HG02870 (cell line): Measurements from ENCODE around the gene CYB5R2.
"Not testable (repeated sequence)": the region's sequence is repeated elsewhere in the genome, so short reads cannot be mapped to it uniquely, and the experiment has no call there.

ENCODE experiments used
- ATAC-seq: cut with Tn5 transposase; IDR thresholded peaks from one replicate; pipeline ENCODE4 v1.9.1; 2021; ENCODE audit warnings: mild to moderate bottlenecking, moderate library complexity; ENCODE audit not compliant: unreplicated experiment

The CYB5R2 gene

GRCh38 chr11:7670641-7671040 is 2.7 kb downstream of the CYB5R2 start:
- ATAC-seq: no peak

- ATAC-seq: no peak
These were observed 4.4 kb downstream of the CYB5R2 start for GRCh38 chr11:7668911-7669310.

- no peak for ATAC-seq
These were observed 4.8 kb downstream of the CYB5R2 start for GRCh38 chr11:7668464-7668863.

- ATAC-seq: no peak
These were observed 5.8 kb downstream of the CYB5R2 start for GRCh38 chr11:7667460-7667859.

GRCh38 chr11:7666292-7666866 is 6.9 kb downstream of the CYB5R2 start:
- no peak for ATAC-seq

- peak; percentile 95 for ATAC-seq
These were observed 7.6 kb downstream of the CYB5R2 start for GRCh38 chr11:7665473-7666291.

- ATAC-seq: no peak
These were observed 8.4 kb downstream of the CYB5R2 start for GRCh38 chr11:7664867-7665266.

DNA sequence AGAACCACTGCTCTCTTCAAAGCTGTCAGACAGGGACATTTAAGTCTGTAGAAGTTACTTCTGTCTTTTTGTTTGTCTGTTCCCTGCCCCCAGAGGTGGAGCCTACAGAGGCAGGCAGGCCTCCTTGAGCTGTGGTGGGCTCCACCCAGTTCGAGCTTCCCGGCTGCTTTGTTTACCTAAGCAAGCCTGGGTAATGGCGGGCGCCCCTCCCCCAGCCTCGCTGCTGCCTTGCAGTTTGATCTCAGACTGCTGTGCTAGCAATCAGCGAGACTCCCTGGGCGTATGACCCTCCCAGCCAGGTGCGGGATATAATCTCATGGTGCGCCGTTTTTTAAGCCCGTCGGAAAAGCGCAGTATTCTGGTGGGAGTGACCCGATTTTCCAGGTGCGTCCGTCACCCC is 9.8 kb downstream of the CYB5R2 start:
- ATAC-seq: not testable (repeated sequence)

DNA sequence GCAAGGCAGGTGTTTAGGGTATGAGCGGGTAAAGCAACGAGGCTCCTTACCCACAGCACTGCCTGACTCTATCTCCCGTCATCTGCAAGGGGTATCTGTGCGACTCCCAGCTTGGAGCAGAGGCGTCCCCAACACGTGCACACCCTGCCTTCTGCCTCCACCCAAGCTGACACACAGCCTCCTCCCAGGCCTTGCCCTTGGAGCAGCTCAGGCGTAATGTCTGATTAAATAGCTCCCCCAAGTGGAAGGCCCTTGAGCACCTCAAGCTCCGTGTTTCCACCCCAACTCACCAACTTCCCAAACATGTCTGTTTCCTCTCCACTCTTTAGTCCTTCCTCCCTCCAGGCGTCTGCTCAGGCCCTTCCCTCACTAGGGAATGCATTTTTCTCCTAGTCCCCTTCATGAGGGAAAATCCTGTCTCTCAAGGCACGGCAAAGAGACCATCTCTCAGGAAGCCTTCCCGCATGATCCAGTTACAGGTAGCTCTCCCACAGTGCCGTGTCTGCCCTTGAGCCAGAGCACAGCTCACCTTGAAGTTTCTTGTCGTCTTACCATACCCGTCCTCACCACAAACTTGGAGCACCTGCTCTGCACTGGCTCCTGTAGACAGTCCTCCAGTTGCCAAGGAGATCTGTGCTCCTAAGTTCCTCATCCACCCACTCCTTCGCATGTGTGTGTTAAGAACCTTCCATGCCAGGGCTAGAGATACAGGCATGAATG is 15.8 kb downstream of the CYB5R2 start:
- ATAC-seq: no peak

DNA sequence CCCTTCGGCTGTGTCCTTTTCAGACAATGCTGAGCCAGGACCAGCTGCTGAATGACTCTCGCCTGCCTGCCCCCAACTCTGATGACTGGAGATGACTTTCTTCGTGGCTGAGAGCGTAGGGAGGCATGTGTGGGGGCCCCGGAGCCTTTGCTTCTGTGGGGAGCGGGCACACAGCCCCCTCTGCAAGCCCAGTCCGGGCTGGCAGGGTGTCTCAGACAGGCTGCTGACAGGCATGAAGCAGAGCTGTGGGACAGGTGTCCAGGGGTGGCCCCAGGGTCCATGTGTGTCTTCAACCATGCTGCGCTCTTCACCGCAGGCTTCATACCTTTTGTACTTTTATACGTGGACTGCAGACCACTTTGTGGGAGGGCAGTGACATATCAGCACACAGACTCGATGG is 16.6 kb downstream of the CYB5R2 start:
- ATAC-seq: no peak

DNA sequence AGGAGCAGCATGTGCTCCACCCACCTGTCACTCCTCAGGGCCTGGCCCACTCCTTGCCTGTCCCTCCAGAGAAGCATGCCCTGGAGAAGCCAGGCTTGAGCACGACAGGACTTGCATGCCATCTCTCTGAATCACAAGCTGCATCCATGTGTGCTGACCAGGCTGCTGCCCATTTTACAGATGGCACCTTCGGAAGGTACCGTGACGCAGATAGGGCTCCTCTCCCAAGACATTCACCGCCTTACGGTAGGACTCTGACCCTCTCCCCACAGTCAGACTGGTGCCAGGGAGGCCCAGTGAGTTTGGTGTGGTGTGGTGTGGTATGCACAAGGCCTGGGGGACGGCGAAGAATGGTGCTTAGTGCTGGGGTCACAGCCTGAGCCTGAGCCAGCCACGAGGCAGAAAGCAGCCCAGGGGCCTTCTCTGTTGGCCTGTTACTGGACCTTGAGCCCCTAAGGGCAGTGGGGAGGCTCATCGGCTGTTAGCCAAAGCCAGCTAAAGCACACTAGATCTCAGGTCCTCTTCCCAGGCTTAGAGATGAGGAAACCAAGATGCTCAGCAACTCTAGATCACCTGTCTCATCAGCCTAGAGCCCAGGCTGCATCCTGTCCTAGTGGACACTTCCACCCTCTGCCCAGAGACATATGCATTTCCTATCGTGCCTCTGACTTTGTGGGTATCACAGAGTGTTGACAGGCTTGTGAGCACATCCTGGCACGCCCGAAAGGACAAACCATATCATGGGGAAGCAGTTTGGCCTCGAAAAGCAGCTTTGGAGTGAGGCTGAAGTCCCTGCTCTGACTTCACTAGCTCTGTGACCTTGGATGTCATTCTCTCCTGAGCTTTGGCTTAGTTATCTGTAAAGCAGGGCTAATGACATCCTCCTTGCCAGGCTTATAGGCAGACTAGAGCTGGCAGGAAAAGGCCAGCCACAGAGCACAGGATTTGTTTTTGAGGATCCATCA is 17.8 kb downstream of the CYB5R2 start:
- ATAC-seq: no peak

DNA sequence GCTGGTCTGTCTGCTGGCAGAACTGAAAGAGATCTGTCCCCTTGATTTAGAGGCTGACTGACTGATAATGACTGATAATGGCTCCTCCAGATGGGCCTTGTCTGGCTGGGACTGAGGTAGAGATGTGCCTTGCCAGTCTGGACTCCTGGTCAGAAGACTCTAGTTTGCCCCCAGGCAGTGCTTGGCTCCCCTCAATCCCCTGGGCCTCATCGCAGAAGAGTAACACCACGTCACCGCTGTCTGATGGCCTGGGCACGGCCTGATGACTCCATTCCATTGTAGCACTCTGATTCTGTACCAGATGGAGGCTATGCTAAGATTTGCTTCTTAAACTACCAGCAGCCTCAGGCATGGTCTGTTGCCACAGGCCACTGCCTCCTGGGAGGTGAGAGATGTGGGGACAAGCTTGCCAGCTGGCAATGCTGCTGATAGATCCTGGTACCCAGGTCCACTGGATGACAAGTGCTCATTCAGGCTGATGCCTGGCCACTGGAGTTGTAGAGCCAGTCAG is 19.1 kb downstream of the CYB5R2 start:
- ATAC-seq: no peak

DNA sequence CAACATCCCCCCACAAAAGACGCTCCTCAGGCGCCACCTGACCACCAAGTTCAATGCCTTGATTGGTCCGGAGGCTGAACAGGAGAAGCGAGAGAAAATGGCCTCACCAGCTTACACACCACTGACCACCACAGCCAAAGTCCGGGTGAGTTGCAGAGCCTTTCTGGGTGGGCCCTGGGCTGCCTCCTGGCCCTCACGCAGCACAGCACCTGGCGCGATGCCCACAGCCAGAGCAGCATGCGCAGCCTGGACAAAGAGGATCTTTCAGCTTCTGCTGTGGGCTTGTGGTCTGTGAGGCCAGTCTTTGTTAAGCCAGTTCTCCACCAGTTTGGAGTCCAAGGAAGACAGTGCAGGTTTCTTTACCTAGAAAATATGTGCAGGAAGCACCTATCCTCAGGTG is 21.6 kb downstream of the CYB5R2 start:
- ATAC-seq: no peak

DNA sequence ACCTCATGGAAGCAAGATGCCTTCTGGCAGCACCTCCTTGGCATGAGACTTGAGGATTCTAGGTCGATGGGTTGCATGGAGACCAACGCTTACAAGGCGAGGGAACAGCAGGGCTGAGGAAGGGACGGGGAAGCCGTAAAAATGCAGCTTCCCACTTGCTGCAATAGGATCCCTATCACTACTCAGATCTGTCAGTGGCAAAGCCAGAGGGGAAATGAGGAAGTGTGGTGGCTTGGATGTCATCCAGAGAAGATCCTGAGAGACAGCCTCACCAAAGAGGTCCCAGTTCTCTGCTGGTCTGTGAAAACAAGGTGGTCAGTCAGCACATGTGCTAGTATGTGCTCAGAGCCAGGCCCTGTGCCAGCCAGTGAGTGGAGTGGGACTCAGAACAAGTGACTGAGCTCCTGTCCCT is 22.2 kb downstream of the CYB5R2 start:
- ATAC-seq: no peak

- ATAC-seq: no peak
These were observed 25.0 kb downstream of the CYB5R2 start for GRCh38 chr11:7648264-7648663.

GRCh38 chr11:7646866-7647265 is 26.4 kb downstream of the CYB5R2 start:
- no peak for ATAC-seq

- ATAC-seq: no peak
These were observed 28.1 kb downstream of the CYB5R2 start for GRCh38 chr11:7645206-7645605.

GRCh38 chr11:7643314-7643713 is 30.0 kb downstream of the CYB5R2 start:
- no peak for ATAC-seq

DNA sequence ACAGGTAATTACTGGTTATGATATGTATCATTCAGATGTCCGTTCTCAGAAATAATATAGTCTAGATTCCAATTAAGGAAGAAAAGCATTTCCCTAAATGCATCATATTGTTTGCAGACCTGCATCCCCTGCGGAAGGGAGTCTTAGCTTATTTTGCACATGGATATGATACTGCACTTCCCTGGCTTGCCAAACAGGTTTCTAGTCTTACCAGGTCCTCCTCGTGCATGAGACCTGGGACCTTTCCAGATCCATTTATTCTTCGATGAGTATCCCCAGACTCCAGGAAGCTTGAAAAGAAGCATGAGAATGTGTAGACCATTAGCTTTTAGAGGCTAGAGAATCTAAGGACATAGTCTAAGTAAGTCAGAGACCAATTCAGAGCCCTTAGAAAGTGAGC is 30.6 kb downstream of the CYB5R2 start:
- no peak for ATAC-seq

GRCh38 chr11:7640816-7641215 is 32.5 kb downstream of the CYB5R2 start:
- no peak for ATAC-seq

DNA sequence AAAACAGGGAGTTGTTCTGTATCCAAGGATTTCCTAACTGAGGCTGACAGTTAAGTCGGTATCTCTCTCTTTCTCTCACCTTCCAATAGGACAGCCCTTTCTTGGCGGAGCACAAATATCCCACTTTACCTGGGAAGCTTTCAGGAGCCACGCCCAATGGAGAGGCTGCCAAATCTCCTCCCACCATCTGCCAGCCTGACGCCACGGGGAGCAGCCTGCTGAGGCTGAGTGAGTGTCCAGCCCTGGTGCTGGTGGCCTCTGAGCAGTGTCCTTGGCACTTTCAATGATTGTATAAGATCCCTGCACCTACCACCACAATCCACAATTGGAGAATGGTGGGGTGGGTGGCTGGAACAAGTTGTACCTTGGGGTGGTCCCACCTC is 33.7 kb downstream of the CYB5R2 start:
- ATAC-seq: no peak
